GM12874 (cell line): ENCODE data around the gene GPR183.

ENCODE experiments used
- CTCF ChIP-seq: IDR thresholded peaks from 2 replicates; pipeline ENCODE4 v1.5.1; 2011; ENCODE audit warnings: low read depth, mild to moderate bottlenecking, control low read depth, low read length, moderate library complexity; ENCODE audit not compliant: insufficient read depth

The GPR183 gene

GRCh38 chr13:99310382-99311031, 3.3 kb upstream of the GPR183 start:
- no peak for TF ChIP-seq CTCF

GRCh38 chr13:99308471-99309087, 1.4 kb upstream of the GPR183 start:
- TF ChIP-seq CTCF = no peak

- TF ChIP-seq CTCF = no peak
Measured at GRCh38 chr13:99307648-99308339, 595 bp upstream of the GPR183 start.

- no peak for TF ChIP-seq CTCF
Measured at GRCh38 chr13:99305566-99305965, 1.6 kb downstream of the GPR183 start.

- no peak for TF ChIP-seq CTCF
Measured at GRCh38 chr13:99305158-99305557, 2.0 kb downstream of the GPR183 start.

- no peak for TF ChIP-seq CTCF
Measured at GRCh38 chr13:99304541-99304940, 2.7 kb downstream of the GPR183 start.

- no peak for TF ChIP-seq CTCF
Measured at GRCh38 chr13:99303863-99304521, 3.2 kb downstream of the GPR183 start.
